DOHH2 (cell line): Measurements from ENCODE around the gene MYLK.

Source experiments
- H3F3A ChIP-seq: fragments of 200-600 bp; sonication (generic), shearing (Covaris generic); 2 replicates; pipeline ENCODE4 v1.6.0; 2016; ENCODE audit warnings: antibody characterized with exemption, mild to moderate bottlenecking; ENCODE audit not compliant: control insufficient read depth, insufficient read depth
- H3K27ac ChIP-seq: fragments of 200-600 bp; sonication (generic); 2 replicates; pipeline ENCODE4 v1.5.1; 2014; ENCODE audit warnings: low read depth, mild to moderate bottlenecking, low read length, moderate library complexity
- H3K27me3 ChIP-seq: fragments of 200-600 bp; sonication (generic); 2 replicates; pipeline ENCODE4 v1.6.1; 2014; ENCODE audit warnings: mild to moderate bottlenecking, low read length, mixed read lengths; ENCODE audit not compliant: control insufficient read depth
- H3K36me3 ChIP-seq: fragments of 200-600 bp; sonication (generic); 2 replicates; pipeline ENCODE4 v1.6.1; 2014; ENCODE audit warnings: mild to moderate bottlenecking, low read length, moderate library complexity, mixed read lengths; ENCODE audit not compliant: control insufficient read depth
- H3K4me1 ChIP-seq: fragments of 200-600 bp; sonication (generic); 2 replicates; pipeline ENCODE4 v1.6.1; 2014; ENCODE audit warnings: mild to moderate bottlenecking, low read length, mixed read lengths; ENCODE audit not compliant: control insufficient read depth
- H3K4me2 ChIP-seq: fragments of 200-600 bp; sonication (generic); 2 replicates; pipeline ENCODE4 v1.6.0; 2014; ENCODE audit warnings: mild to moderate bottlenecking, low read length, moderate library complexity
- H3K4me3 ChIP-seq: fragments of 200-600 bp; sonication (generic); 2 replicates; pipeline ENCODE4 v1.5.1; 2014; ENCODE audit warnings: mild to moderate bottlenecking, low read length, mixed read lengths
- H3K79me2 ChIP-seq: fragments of 200-600 bp; sonication (generic); 2 replicates; pipeline ENCODE4 v1.6.1; 2014; ENCODE audit warnings: mild to moderate bottlenecking, low read length, mixed read lengths; ENCODE audit not compliant: control insufficient read depth
- H3K9me2 ChIP-seq: fragments of 200-600 bp; sonication (generic); replicated peaks from 2 replicates; pipeline ENCODE4 v1.6.1; 2014; ENCODE audit warnings: mild to moderate bottlenecking, low read length, mixed read lengths; ENCODE audit not compliant: control insufficient read depth
- H3K9me3 ChIP-seq: fragments of 200-600 bp; sonication (generic); 2 replicates; pipeline ENCODE4 v1.6.1; 2014; ENCODE audit warnings: antibody characterized with exemption, low read length, mixed read lengths; ENCODE audit not compliant: control insufficient read depth, insufficient read depth
- H4K20me1 ChIP-seq: fragments of 200-600 bp; sonication (generic); 2 replicates; pipeline ENCODE4 v1.6.0; 2014; ENCODE audit warnings: low read depth, mild to moderate bottlenecking, antibody characterized with exemption, low read length, moderate library complexity; ENCODE audit not compliant: control insufficient read depth, insufficient read depth
- CTCF ChIP-seq: fragments of 200-600 bp; sonication (generic); IDR thresholded peaks from one replicate; pipeline ENCODE4 v1.5.1; 2014; ENCODE audit warnings: antibody characterized with exemption, mild to moderate bottlenecking, low read depth, low read length; ENCODE audit not compliant: poor library complexity, severe bottlenecking
- EZH2phosphoT487 ChIP-seq: fragments of 200-600 bp; sonication (generic); IDR thresholded peaks from 2 replicates; pipeline ENCODE4 v1.6.1; 2017; ENCODE audit warnings: borderline replicate concordance, mild to moderate bottlenecking, antibody characterized with exemption, low read length, moderate library complexity, mixed read lengths

Gene MYLK

GRCh38 chr3:123684209-123684608, 199.9 kb downstream of the MYLK start:
- TF ChIP-seq CTCF = no peak
- TF ChIP-seq EZH2phosphoT487 = no peak
- Histone ChIP-seq H4K20me1 (no peaks in the 10 kb centered on the region), H3K27ac (no peak overlapping the region), H3K27me3 (0 out of 2 replicates have a peak, but pooled peaks cover 5% of the 10 kb centered on the region), H3K36me3 (no peaks in the 10 kb centered on the region), H3K4me1 (no peaks in the 10 kb centered on the region), H3K4me3 (no peak overlapping the region), H3F3A (no peaks in the 10 kb centered on the region), H3K4me2 (no peak overlapping the region), H3K9me3 (no peaks in the 10 kb centered on the region), H3K9me2 (no peaks in the 10 kb centered on the region), H3K79me2 (no peaks in the 10 kb centered on the region)

- Histone ChIP-seq H3K4me1 (no peaks in the 10 kb centered on the region), H4K20me1 (no peaks in the 10 kb centered on the region), H3K27ac (no peak overlapping the region), H3K27me3 (0 out of 2 replicates have a peak, but pooled peaks cover 5% of the 10 kb centered on the region), H3F3A (no peaks in the 10 kb centered on the region), H3K9me3 (no peaks in the 10 kb centered on the region), H3K4me3 (no peak overlapping the region), H3K36me3 (no peaks in the 10 kb centered on the region), H3K4me2 (no peak overlapping the region), H3K79me2 (no peaks in the 10 kb centered on the region), H3K9me2 (no peaks in the 10 kb centered on the region)
- TF ChIP-seq EZH2phosphoT487 = no peak
- no peak for TF ChIP-seq CTCF
Measured at GRCh38 chr3:123683505-123684154, 200.5 kb downstream of the MYLK start.

- Histone ChIP-seq H3K4me3 (no peak overlapping the region), H3K27me3 (0 out of 2 replicates have a peak, but pooled peaks cover 7% of the 10 kb centered on the region), H3F3A (no peaks in the 10 kb centered on the region), H4K20me1 (no peaks in the 10 kb centered on the region), H3K4me2 (no peak overlapping the region), H3K4me1 (no peaks in the 10 kb centered on the region), H3K27ac (no peak overlapping the region), H3K79me2 (no peaks in the 10 kb centered on the region), H3K9me2 (no peaks in the 10 kb centered on the region), H3K9me3 (no peaks in the 10 kb centered on the region), H3K36me3 (no peaks in the 10 kb centered on the region)
- TF ChIP-seq CTCF (no peak), EZH2phosphoT487 (no peak)
Measured at GRCh38 chr3:123682781-123683504, 201.2 kb downstream of the MYLK start.
